Gastroesophageal sphincter (tissue), 4 donors: ENCODE results near the gene LGALS3BP. TPM values are rescaled to one million over a fixed set of nuclear protein-coding genes. Genes with fewer than 3 reads are reported as not detected.

Experiments used
- ATAC-seq: fragments of 150-250 bp; one replicate; pipeline ENCODE4 v1.9.1; 2016; ENCODE audit warnings: mild to moderate bottlenecking, moderate library complexity
- H3K27ac ChIP-seq, 4 donors: fragments of 200-600 bp; sonication (generic) in 3 of 4; 1 replicate in 3 of 4; 2 replicates in 1 of 4; pipeline ENCODE4 v1.5.1; 2016 to 2019
- H3K27me3 ChIP-seq: fragments of 200-600 bp; sonication (generic); one replicate; pipeline ENCODE4 v1.5.1; 2019
- H3K36me3 ChIP-seq, 2 donors: fragments of 200-600 bp; sonication (generic); one replicate each; pipeline ENCODE4 v1.5.1; 2019; ENCODE audit warnings: control low read depth in 1 of 2
- H3K4me1 ChIP-seq, 3 donors: fragments of 200-600 bp; sonication (generic); 1 replicate in 2 of 3; 2 replicates in 1 of 3; pipeline ENCODE4 v1.5.1; 2016 to 2019; ENCODE audit warnings: control low read depth in 2 of 3
- H3K4me3 ChIP-seq, 2 donors: fragments of 200-600 bp; sonication (generic); one replicate each; pipeline ENCODE4 v1.5.1; 2019; ENCODE audit warnings: mild to moderate bottlenecking in 1 of 2, moderate library complexity in 1 of 2
- H3K9me3 ChIP-seq, 3 donors: fragments of 200-600 bp; sonication (generic); one replicate each; pipeline ENCODE4 v1.5.1; 2017 to 2019; ENCODE audit warnings: control low read depth in 2 of 3
- CTCF ChIP-seq, 4 experiments: fragments of 200-600 bp in 2 of 4; fragments of 450-650 bp in 2 of 4; sonication (generic) in 1 of 4; IDR thresholded peaks; one replicate each; pipeline ENCODE4 v1.5.1; 2017 to 2019; ENCODE audit warnings: antibody characterized with exemption in 4 of 4, mild to moderate bottlenecking in 2 of 4, moderate library complexity in 2 of 4
- EP300 ChIP-seq: sonication (generic); formaldehyde crosslinking; IDR thresholded peaks from one replicate; pipeline ENCODE4 v1.6.1; 2017; ENCODE audit warnings: antibody characterized with exemption, mild to moderate bottlenecking
- POLR2A ChIP-seq, 2 donors: fragments of 450-650 bp; IDR thresholded peaks; one replicate each; pipeline ENCODE4 v1.6.1; 2017; ENCODE audit warnings: antibody characterized with exemption in 2 of 2, mild to moderate bottlenecking in 2 of 2, moderate library complexity in 1 of 2
- POLR2AphosphoS5 ChIP-seq: sonication (generic); formaldehyde crosslinking; IDR thresholded peaks from one replicate; pipeline ENCODE4 v1.6.1; 2017; ENCODE audit warnings: antibody characterized with exemption
- WGBS, 2 donors: methylation state at CpG; one replicate each; pipeline ENCODE4 v1.1.5; 2018; ENCODE audit warnings: low coverage in 1 of 2; 5-methylcytosine and 5-hydroxymethylcytosine counted together
- total RNA-seq, 4 donors: library from RNA; depleted of rRNA; stranded (reverse); fragments of >200 nt; gene quantifications; one replicate each; pipeline ENCODE4 v1.1.0, GENCODE V29; 2016

Gene LGALS3BP
- total RNA-seq, 4 donors from 2014 or later: 101 to 260 (median 166) TPM

- Histone ChIP-seq H3K4me1 (peaks cover 0 to 14% (median 3%) of the 10 kb centered on the region in 3 donors), H3K9me3 (no peaks in the 10 kb centered on the region), H3K4me3 (no peak overlapping the region), H3K36me3 (no peaks in the 10 kb centered on the region), H3K27ac (no peak overlapping the region), H3K27me3 (no peaks in the 10 kb centered on the region)
- WGBS, 2 donors: 81 to 90% methylated on average over 5 of the region's 5 CpGs
- TF ChIP-seq EP300 (no peak), POLR2A (IDR thresholded peaks at IDR 0.05) (no peak)
- ATAC-seq: no peak
These were observed 39.5 kb downstream of the LGALS3BP start for GRCh38 chr17:78940258-78940657.

GRCh38 chr17:78939615-78940014, 40.1 kb downstream of the LGALS3BP start:
- Histone ChIP-seq H3K27ac (no peak overlapping the region), H3K4me3 (no peak overlapping the region), H3K9me3 (no peaks in the 10 kb centered on the region), H3K36me3 (no peaks in the 10 kb centered on the region), H3K4me1 (peaks cover 0 to 21% (median 9%) of the 10 kb centered on the region in 3 donors), H3K27me3 (no peaks in the 10 kb centered on the region)
- no peak for ATAC-seq
- no peak for TF ChIP-seq POLR2AphosphoS5
- TF ChIP-seq POLR2A (IDR thresholded peaks at IDR 0.05): no peak
- no peak for TF ChIP-seq EP300
- no peak for TF ChIP-seq CTCF (IDR thresholded peaks at IDR 0.05)
- 77% methylated on average over 3 of the region's 6 CpGs; no CpG with 5 or more reads in 1 of the 2 donors for WGBS, 2 donors

DNA sequence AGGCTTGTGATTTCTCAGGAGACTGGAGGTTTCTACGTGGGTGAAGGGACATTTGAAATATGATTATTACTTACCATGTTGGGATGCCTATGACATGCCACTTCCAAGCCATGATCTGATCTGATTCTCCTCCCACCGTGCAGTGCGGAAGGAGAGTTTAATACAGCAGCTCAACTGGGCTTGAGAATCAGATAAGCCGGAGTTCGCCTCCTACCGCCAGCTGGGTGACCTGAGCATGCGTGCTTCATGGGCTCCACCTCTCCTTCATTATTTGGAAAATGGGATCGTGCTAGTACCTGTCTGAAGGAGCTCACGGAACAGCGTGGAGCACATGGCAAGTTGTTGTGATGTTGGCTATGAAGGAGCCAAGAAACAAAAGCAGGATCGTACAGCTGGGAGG, 42.2 kb downstream of the LGALS3BP start:
- Histone ChIP-seq H3K4me3 (no peak overlapping the region), H3K27ac (no peak overlapping the region), H3K4me1 (peaks cover 0 to 39% (median 24%) of the 10 kb centered on the region in 3 donors), H3K36me3 (no peaks in the 10 kb centered on the region), H3K27me3 (no peaks in the 10 kb centered on the region), H3K9me3 (no peaks in the 10 kb centered on the region)
- 85% methylated on average over 10 of the region's 11 CpGs; no CpG with 5 or more reads in 1 of the 2 donors for WGBS, 2 donors
- TF ChIP-seq POLR2AphosphoS5 (no peak), POLR2A (IDR thresholded peaks at IDR 0.05) (no peak), CTCF (IDR thresholded peaks at IDR 0.05) (no peak), EP300 (no peak)
- ATAC-seq: no peak

DNA sequence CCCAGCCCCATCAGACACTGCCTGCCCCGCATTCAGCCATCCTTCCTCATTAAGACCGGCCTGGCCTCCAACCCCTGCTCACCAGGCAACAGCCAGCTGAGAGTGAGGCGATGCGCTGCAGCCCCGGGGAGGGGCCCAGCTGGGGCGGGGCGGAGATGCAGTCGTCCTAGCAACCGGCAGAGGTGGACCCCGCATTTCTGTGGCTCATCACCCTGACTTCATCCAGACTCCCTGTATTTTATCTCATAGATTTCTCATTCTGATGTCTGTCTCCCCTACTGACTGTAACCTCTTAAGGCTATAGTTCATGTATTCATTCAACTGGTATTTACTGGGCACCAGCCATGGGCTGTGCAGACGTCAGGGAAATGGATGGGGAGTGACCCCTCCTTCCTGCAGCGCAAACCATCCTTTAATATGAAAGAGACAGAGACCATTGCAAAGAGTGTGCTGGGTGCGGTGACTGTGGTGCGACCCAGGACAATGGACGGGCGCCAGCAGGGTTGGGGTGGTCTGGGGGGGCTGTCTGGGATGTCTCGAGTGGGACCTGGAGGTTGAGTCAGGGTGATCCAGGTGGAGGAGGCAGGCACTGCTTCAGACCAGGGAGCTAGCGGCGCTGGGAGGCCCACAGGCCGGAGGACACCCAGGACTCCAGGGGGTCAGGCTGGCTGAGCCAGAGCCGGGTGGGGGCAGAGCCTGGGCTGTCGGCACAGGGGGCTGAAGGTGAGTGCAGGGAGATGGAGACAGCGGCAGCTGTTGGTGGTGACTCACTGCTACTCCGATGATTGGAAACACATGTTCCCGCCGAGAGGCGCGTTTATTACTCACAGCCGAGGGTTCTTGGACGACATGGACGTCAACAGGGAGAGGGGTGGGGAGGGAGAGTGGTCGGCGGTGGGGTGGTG, 44.1 kb downstream of the LGALS3BP start:
- Histone ChIP-seq H3K9me3 (no peaks in the 10 kb centered on the region), H3K27ac (peak overlapping the region in 3 of 4 donors; percentile 86 to 90 (median 87)), H3K27me3 (no peaks in the 10 kb centered on the region), H3K4me3 (no peak overlapping the region), H3K4me1 (peaks cover 0 to 39% (median 24%) of the 10 kb centered on the region in 3 donors), H3K36me3 (no peaks in the 10 kb centered on the region)
- peak; percentile 62 for ATAC-seq
- 29 to 100% methylated on average over 1 to 6 of the region's 33 CpGs for WGBS, 2 donors
- TF ChIP-seq EP300 (no peak), POLR2A (IDR thresholded peaks at IDR 0.05) (no peak), CTCF (IDR thresholded peaks at IDR 0.05) (no peak), POLR2AphosphoS5 (peak; percentile 87)

GRCh38 chr17:78934681-78935418, 44.9 kb downstream of the LGALS3BP start:
- TF ChIP-seq EP300 (no peak), POLR2A (IDR thresholded peaks at IDR 0.05) (no peak), POLR2AphosphoS5 (no peak), CTCF (IDR thresholded peaks at IDR 0.05) (no peak)
- Histone ChIP-seq H3K4me3 (peak overlapping the region in 1 of 2 donors; percentile 42), H3K27me3 (no peaks in the 10 kb centered on the region), H3K9me3 (no peaks in the 10 kb centered on the region), H3K4me1 (peaks cover 0 to 39% (median 28%) of the 10 kb centered on the region in 3 donors), H3K36me3 (no peaks in the 10 kb centered on the region), H3K27ac (peak overlapping the region; percentile 62 to 90 (median 86))
- no peak for ATAC-seq
- WGBS, 2 donors: 81% methylated on average over 12 of the region's 19 CpGs; no CpG with 5 or more reads in 1 of the 2 donors
